ENCODE results near the gene PSPH. TPM values are rescaled to one million over a fixed set of nuclear protein-coding genes. Genes with fewer than 3 reads are reported as not detected.
"Not testable (repeated sequence)": the region's sequence is repeated elsewhere in the genome, so short reads cannot be mapped to it uniquely, and the experiment has no call there.

The PSPH gene
- total RNA-seq, 1 experiment from 2014 or later: 50.7 TPM

DNA sequence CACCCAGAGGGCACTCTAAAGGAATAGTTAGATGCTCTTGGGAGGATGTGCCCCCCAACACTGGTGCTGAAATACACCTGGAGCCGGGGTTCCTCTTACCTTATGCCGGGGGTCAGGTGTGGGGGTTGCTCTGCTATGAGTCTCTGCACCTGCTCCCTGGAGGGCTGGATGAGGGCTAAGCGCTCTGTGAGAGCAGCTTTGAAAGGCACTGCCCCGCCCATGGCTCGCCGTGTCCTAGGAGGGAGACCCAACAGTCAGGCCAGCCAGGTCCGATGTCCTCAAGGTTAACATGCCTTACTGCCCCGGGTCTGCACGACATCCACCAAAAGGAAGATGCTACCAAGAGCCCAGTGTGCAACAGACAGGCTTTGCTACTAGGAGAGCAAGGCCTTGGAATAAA lies 31.7 kb downstream of the PSPH start:
- no peak overlapping the region for H2AFZ ChIP-seq (ENCODE audit: low read depth, low read length, poor library complexity, severe bottlenecking)
- ChIA-PET RAD21 (ENCODE audit: low non-redundant PET in 1 of 2, low total read pairs in 2 of 2, uncharacterized antibody in 2 of 2, unreplicated experiment in 2 of 2) (no interaction called here), POLR2A (no interaction called here), CTCF (no interaction called here)
- H3K79me2 ChIP-seq (ENCODE audit: insufficient read depth, low read length): no peaks in the 10 kb centered on the region
- intact Hi-C loops (cut with micrococcal nuclease): no loop called here
- no peaks in the 10 kb centered on the region for H3K27me3 ChIP-seq (ENCODE audit: insufficient read depth, low read length)
- H3K9ac ChIP-seq (ENCODE audit: low read length): no peak overlapping the region
- TF ChIP-seq JUND (IDR thresholded peaks at IDR 0.05): no peak
- TF ChIP-seq EGR1 (IDR thresholded peaks at IDR 0.05; ENCODE audit: low read depth): no peak
- no peak for TF ChIP-seq EZH2phosphoT487 (IDR thresholded peaks at IDR 0.05; ENCODE audit: borderline replicate concordance)
- TF ChIP-seq ZNF274 (IDR thresholded peaks at IDR 0.05; ENCODE audit: low read depth, low read length): no peak
- TF ChIP-seq SIN3A (IDR thresholded peaks at IDR 0.05; ENCODE audit: low read depth): no peak
- TF ChIP-seq TCF7L2 (IDR thresholded peaks at IDR 0.05; ENCODE audit: borderline replicate concordance, extremely low read depth, insufficient read depth, insufficient read length): no peak
- TF ChIP-seq, protein P1, sequence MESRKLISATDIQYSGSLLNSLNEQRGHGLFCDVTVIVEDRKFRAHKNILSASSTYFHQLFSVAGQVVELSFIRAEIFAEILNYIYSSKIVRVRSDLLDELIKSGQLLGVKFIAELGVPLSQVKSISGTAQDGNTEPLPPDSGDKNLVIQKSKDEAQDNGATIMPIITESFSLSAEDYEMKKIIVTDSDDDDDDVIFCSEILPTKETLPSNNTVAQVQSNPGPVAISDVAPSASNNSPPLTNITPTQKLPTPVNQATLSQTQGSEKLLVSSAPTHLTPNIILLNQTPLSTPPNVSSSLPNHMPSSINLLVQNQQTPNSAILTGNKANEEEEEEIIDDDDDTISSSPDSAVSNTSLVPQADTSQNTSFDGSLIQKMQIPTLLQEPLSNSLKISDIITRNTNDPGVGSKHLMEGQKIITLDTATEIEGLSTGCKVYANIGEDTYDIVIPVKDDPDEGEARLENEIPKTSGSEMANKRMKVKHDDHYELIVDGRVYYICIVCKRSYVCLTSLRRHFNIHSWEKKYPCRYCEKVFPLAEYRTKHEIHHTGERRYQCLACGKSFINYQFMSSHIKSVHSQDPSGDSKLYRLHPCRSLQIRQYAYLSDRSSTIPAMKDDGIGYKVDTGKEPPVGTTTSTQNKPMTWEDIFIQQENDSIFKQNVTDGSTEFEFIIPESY (IDR thresholded peaks at IDR 0.05; ENCODE audit: extremely low read depth, insufficient replicate concordance, low read length): no peak
- no peak for TF ChIP-seq FOSL1 (IDR thresholded peaks at IDR 0.05; ENCODE audit: low read depth)
- no peak for TF ChIP-seq REST (IDR thresholded peaks at IDR 0.05; ENCODE audit: low read depth)
- TF ChIP-seq MAX (IDR thresholded peaks at IDR 0.05): no peak
- TF ChIP-seq POLR2AphosphoS5 (IDR thresholded peaks at IDR 0.05; ENCODE audit: low read depth, low read length): no peak
- H3K9me2 ChIP-seq (ENCODE audit: insufficient read depth): no peaks in the 10 kb centered on the region
- ATAC-seq (no peak), DNase-seq (ENCODE audit: low read depth, low spot score) (no peak)
- H3K4me3 ChIP-seq (replicated peaks in 1 of 2; ENCODE audit: low read depth in 1 of 2, low read length in 2 of 2): no peak overlapping the region
- no peaks in the 10 kb centered on the region for H3K9me3 ChIP-seq (ENCODE audit: control insufficient read depth in 1 of 2, insufficient read depth in 1 of 2, low read depth in 1 of 2, low read length in 2 of 2)
- no peak overlapping the region for H3K4me2 ChIP-seq (ENCODE audit: low read length)
- no TSS peak for BruUV-seq (replicated peaks)
- no peaks in the 10 kb centered on the region for H3K4me1 ChIP-seq (ENCODE audit: control insufficient read depth in 1 of 2, insufficient read depth in 2 of 2, low read length in 2 of 2)
- H4K20me1 ChIP-seq (ENCODE audit: insufficient read depth): no peaks in the 10 kb centered on the region
- H3K36me3 ChIP-seq (ENCODE audit: control insufficient read depth in 1 of 2, insufficient read depth in 2 of 2, low read length in 2 of 2): peaks cover 9 to 20% of the 10 kb centered on the region in 2 experiments
- no peak overlapping the region for H3K27ac ChIP-seq (ENCODE audit: low read depth, low read length)

DNA sequence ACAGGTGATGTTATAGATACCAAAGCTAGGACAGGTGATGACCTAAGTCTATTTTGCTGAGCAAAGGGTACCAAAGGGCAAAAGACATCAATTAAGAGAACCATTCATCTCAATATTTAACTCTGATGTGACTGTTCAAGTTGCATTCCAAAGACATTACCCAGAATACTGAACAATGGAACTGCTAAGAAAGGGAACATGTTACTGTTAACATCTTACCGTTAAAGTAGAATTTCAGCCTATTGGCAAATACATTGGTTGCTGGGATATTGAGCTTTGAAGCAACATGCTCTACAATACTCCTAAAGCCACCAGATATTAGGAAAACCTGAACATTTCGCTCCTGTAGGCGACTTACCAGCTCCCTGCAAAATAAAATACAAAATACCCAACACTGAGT lies 34.2 kb downstream of the PSPH start:
- intact Hi-C loops (cut with micrococcal nuclease); H3K79me2 ChIP-seq (ENCODE audit: insufficient read depth, low read length); H4K20me1 ChIP-seq (ENCODE audit: insufficient read depth); ATAC-seq; RAD21 ChIA-PET (ENCODE audit: low non-redundant PET in 1 of 2, low total read pairs in 2 of 2, uncharacterized antibody in 2 of 2, unreplicated experiment in 2 of 2); CTCF ChIA-PET; H2AFZ ChIP-seq (ENCODE audit: low read depth, low read length, poor library complexity, severe bottlenecking); DNase-seq (ENCODE audit: low read depth, low spot score); H3K4me2 ChIP-seq (ENCODE audit: low read length); H3K9me3 ChIP-seq (ENCODE audit: control insufficient read depth in 1 of 2, insufficient read depth in 1 of 2, low read depth in 1 of 2, low read length in 2 of 2); H3K9ac ChIP-seq (ENCODE audit: low read length); H3K27ac ChIP-seq (ENCODE audit: low read depth, low read length); H3K4me1 ChIP-seq (ENCODE audit: control insufficient read depth in 1 of 2, insufficient read depth in 2 of 2, low read length in 2 of 2); H3K4me3 ChIP-seq (replicated peaks in 1 of 2; ENCODE audit: low read depth in 1 of 2, low read length in 2 of 2); H3K9me2 ChIP-seq (ENCODE audit: insufficient read depth); H3K27me3 ChIP-seq (ENCODE audit: insufficient read depth, low read length): not testable (repeated sequence)
- H3K36me3 ChIP-seq (ENCODE audit: control insufficient read depth in 1 of 2, insufficient read depth in 2 of 2, low read length in 2 of 2): peaks cover 14 to 25% of the 10 kb centered on the region in 2 experiments
- BruUV-seq (replicated peaks): TSS peak; percentile 26
- POLR2A ChIA-PET: interaction anchor here (1.4 kb wide), 1 partner anchor 17 kb away, joined by 3 read pairs; no protein-coding TSS in a partner anchor
